Pancreas (tissue), 10 donors: Measurements from ENCODE around the gene OGA. TPM values are rescaled to one million over a fixed set of nuclear protein-coding genes. Genes with fewer than 3 reads are reported as not detected.

Experiments
- ATAC-seq, 4 donors: fragments of 200-7000 bp; cut with Tn5 transposase; one replicate each; pipeline versions ENCODE4 v1.8.0 to v1.9.1; 2020; ENCODE audit warnings: mild to moderate bottlenecking in 4 of 4, moderate library complexity in 4 of 4
- DNase-seq, 6 donors: peaks; one replicate each; pipeline ENCODE4 v3.0.0-alpha.2; 2020
- FAIRE-seq: peaks from 2 replicates; lab custom pipeline; 2012; peaks lifted over from hg19 to GRCh38; lab: Jason Lieb, UNC
- H3K27ac ChIP-seq, 4 donors: fragments of 200-600 bp; sonication (generic); 1 replicate in 3 of 4; 2 replicates in 1 of 4; pipeline versions ENCODE4 v1.5.0 to v1.8.0; 2020
- H3K27me3 ChIP-seq, 4 donors: fragments of 200-600 bp; one replicate each; pipeline ENCODE4 v1.8.0; 2021
- H3K36me3 ChIP-seq, 3 donors: fragments of 200-600 bp; sonication (generic) in 1 of 3; one replicate each; pipeline versions ENCODE4 v1.5.0 to v1.8.0; 2020 to 2021
- H3K4me1 ChIP-seq, 3 donors: fragments of 200-600 bp; one replicate each; pipeline ENCODE4 v1.8.0; 2021
- H3K4me3 ChIP-seq, 4 donors: fragments of 200-600 bp; sonication (generic) in 2 of 4; one replicate each; pipeline versions ENCODE4 v1.5.0 to v1.8.0; 2020 to 2021
- H3K9me3 ChIP-seq, 4 donors: fragments of 200-600 bp; one replicate each; pipeline ENCODE4 v1.8.0; 2021
- WGBS, 2 donors: extraction: QIAGEN DNeasy Blood & Tissue Kit; methylation state at CpG; one replicate each; pipeline ENCODE4 v1.1.7; 2013; 5-methylcytosine and 5-hydroxymethylcytosine counted together
- intact Hi-C, 3 donors: fragments of 100-400 bp; cut with DNase I; formaldehyde crosslinking; loops; one replicate each; pipeline versions ENCODE4 v1.11.1 to v1.14.2; 2022
- polyA plus RNA-seq, 2 donors: library from polyadenylated mRNA; stranded (reverse); fragments of 200-250 nt; gene quantifications; one replicate each; pipeline ENCODE4 v1.2.3, GENCODE V29; 2013
- total RNA-seq, 6 donors: library from RNA; stranded (reverse); fragmentation: NEBNext Ultra II Directional in 4 of 6; extraction: Animal tissue kit (Norgen Biotek cat#: 25700) in 4 of 6; gene quantifications; one replicate each; pipeline versions ENCODE4 v1.2.1 to v1.2.4, GENCODE V29; 2021 to 2023
- TF ChIP-seq, protein P1 (sequence below), 4 donors: fragments of 200-600 bp; sonication (generic) in 3 of 4; IDR thresholded peaks; one replicate each; pipeline versions ENCODE4 v1.5.0 to v1.8.0; 2021; ENCODE audit warnings: antibody characterized with exemption in 4 of 4
- donor health status: healthy with polysubstance abuse.
- donor health status: DM: no; HTN: no; CAD: no; lungs with moderate emphysema.
- donor health status: DM: no; HTN: no; CAD: no.
- donor health status: control.
- donor health status: control.
- donor health status: Bipolar disorder and iron deficiency.
- donor health status: DM: yes; HTN: yes; CAD: no.
- donor health status: DM: no; HTN: no; CAD: no.
- donor health status: DM: no; HTN: no; CAD: no.
- donor health status: DM: yes; HTN: yes; CAD: no.

Gene OGA
- total and polyA plus RNA-seq, 8 donors, result 29.3 to 57.3 (median 32.2) TPM

DNA sequence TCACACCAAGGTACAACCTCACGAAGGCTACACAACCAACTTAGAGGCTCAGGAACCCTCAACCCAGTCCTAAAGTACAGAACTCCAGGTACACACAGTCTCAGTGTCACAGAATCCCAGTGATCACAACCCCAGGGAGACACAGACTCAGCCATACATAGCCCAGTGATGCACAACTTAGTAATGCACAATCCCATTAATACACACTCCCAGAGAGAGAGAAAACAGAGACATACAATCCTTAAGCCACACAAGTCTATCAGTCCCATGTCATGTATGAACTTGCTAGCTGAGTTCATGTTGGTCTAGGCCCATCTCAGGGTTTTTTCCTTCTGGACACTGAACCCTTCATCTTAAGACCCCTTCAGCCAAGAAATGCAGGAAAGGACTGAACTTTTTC is 20.8 kb upstream of the OGA start:
- Histone ChIP-seq H3K36me3 (no peaks in the 10 kb centered on the region), H3K4me3 (no peak overlapping the region), H3K9me3 (no peaks in the 10 kb centered on the region), H3K27me3 (no peaks in the 10 kb centered on the region), H3K27ac (no peak overlapping the region), H3K4me1 (peaks cover 0 to 3% (median 0%) of the 10 kb centered on the region in 3 donors)
- DNase-seq (no peak), ATAC-seq (no peak), FAIRE-seq (no peak)
- TF ChIP-seq, protein P1, sequence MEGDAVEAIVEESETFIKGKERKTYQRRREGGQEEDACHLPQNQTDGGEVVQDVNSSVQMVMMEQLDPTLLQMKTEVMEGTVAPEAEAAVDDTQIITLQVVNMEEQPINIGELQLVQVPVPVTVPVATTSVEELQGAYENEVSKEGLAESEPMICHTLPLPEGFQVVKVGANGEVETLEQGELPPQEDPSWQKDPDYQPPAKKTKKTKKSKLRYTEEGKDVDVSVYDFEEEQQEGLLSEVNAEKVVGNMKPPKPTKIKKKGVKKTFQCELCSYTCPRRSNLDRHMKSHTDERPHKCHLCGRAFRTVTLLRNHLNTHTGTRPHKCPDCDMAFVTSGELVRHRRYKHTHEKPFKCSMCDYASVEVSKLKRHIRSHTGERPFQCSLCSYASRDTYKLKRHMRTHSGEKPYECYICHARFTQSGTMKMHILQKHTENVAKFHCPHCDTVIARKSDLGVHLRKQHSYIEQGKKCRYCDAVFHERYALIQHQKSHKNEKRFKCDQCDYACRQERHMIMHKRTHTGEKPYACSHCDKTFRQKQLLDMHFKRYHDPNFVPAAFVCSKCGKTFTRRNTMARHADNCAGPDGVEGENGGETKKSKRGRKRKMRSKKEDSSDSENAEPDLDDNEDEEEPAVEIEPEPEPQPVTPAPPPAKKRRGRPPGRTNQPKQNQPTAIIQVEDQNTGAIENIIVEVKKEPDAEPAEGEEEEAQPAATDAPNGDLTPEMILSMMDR (IDR thresholded peaks at IDR 0.05), result no peak
- intact Hi-C loops, result loop anchor here in 1 of 3 donors (10.0 kb wide), 1 partner anchor 176 kb away; no protein-coding TSS in a partner anchor
- WGBS, 2 donors, result 90 to 100% methylated on average over 1 of the region's 1 CpG

DNA sequence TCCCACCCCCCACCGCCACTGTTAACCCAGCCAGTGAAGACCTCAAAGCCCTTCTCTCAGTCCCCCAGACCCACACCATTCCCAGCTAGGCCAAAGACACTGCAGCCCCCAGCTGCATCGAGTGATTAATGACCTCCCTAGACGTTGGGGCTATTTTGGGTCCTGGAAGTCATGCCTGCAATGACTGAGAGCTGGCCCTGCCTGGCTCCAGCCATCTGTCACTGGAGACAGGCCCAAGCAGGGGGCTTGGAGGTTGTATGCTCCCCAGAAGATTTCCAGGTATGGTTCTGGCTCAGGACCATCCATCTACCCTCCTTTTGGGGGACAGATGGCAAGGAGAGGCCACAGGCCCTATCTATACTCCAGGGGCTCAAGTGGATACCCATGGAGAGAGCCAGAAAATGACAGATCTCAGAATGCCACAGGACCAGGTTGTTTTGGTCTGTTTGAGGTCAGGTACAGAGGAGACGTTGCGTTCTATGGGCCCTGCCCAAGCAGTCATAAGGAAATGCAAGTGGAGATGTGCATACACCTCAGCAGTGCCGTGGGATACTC is 20.2 kb upstream of the OGA start:
- no peak overlapping the region for H3K4me3 ChIP-seq
- ATAC-seq (no peak), DNase-seq (no peak), FAIRE-seq (no peak)
- intact Hi-C loops, result loop anchor here in 1 of 3 donors (10.0 kb wide), 1 partner anchor 176 kb away; no protein-coding TSS in a partner anchor
- no peaks in the 10 kb centered on the region for H3K36me3 ChIP-seq
- peaks cover 0 to 3% (median 0%) of the 10 kb centered on the region in 3 donors for H3K4me1 ChIP-seq
- TF ChIP-seq, protein P1 (IDR thresholded peaks at IDR 0.05), result no peak
- WGBS, 2 donors, result 80 to 87% methylated on average over 6 of the region's 6 CpGs
- no peak overlapping the region for H3K27ac ChIP-seq
- no peaks in the 10 kb centered on the region for H3K27me3 ChIP-seq
- no peaks in the 10 kb centered on the region for H3K9me3 ChIP-seq

DNA sequence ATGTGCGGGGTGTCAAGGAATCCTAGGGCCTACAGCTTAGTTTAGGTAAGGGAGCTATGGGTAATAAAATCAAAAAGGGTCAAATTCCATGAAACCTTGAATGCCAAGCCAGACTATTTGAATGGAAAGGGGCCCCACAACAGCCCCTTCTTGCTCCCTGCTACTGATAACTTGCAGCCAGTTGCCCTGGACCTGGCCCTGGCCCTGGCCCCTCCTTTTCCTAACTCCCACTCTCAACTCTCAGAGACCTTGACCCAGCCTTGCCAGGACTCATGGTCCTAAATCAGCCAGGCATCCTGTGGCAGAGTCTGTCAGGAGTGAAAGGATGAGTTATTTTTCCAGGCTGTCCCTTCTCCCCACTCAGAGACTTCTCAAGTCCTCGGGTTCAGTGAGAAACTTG is 19.5 kb upstream of the OGA start:
- H3K4me1 ChIP-seq, result peaks cover 0 to 3% (median 0%) of the 10 kb centered on the region in 3 donors
- FAIRE-seq (no peak), ATAC-seq (no peak), DNase-seq (no peak)
- no peaks in the 10 kb centered on the region for H3K36me3 ChIP-seq
- 80 to 89% methylated on average over 2 of the region's 2 CpGs for WGBS, 2 donors
- H3K9me3 ChIP-seq, result no peaks in the 10 kb centered on the region
- H3K4me3 ChIP-seq, result no peak overlapping the region
- TF ChIP-seq, protein P1 (IDR thresholded peaks at IDR 0.05), result no peak
- H3K27ac ChIP-seq, result no peak overlapping the region
- no peaks in the 10 kb centered on the region for H3K27me3 ChIP-seq
- intact Hi-C loops, result loop anchor here in 1 of 3 donors (10.0 kb wide), 1 partner anchor 177 kb away; no protein-coding TSS in a partner anchor

DNA sequence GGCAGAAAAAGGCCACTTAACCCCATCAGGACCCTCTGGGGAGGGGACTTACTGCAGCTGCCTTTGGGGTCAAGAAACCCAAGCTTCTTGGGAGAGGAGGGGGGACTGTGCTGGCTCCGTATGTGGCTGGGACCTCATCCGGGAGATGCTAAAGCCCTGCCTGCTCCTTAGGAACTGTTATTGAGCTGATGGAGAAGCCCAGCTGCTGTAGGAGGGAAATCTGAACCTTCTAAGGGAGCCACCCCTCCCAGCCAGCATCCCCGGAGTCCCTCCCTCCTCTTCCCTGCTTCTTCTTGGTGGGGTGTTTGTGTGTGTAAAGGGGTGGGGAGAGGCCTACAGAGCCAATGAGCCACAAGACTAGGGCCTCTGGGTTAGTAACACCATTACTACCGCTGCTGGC is 17.1 kb upstream of the OGA start:
- Histone ChIP-seq H3K4me1 (peaks cover 0 to 8% (median 0%) of the 10 kb centered on the region in 3 donors), H3K36me3 (no peaks in the 10 kb centered on the region), H3K27ac (no peak overlapping the region), H3K4me3 (no peak overlapping the region), H3K27me3 (no peaks in the 10 kb centered on the region), H3K9me3 (no peaks in the 10 kb centered on the region)
- intact Hi-C loops, result loop anchor here in 1 of 3 donors (10.0 kb wide), 1 partner anchor 179 kb away; no protein-coding TSS in a partner anchor
- DNase-seq (no peak), ATAC-seq (no peak), FAIRE-seq (no peak)
- TF ChIP-seq, protein P1 (IDR thresholded peaks at IDR 0.05), result no peak
- 86 to 91% methylated on average over 4 of the region's 4 CpGs for WGBS, 2 donors

DNA sequence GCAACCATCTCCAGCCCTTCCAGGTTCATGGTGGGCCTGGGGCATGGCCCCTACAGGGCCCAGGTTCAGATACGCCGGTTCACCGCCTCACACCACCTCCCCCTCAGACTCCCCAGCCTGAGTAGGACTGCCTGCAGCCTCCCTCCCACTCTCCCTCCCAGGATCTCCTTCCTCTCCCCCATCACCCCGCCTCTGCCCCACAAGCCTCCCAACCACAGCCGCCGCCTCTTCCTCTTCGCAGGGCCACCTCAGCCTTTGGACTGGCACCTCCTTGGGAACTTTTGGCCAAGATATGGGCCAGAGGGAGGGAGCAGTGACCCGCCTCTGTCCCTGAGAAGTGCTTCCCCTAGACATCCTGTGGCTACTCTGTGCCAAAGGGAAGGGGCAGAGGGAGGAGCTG is 16.1 kb upstream of the OGA start:
- DNase-seq (no peak), FAIRE-seq (no peak), ATAC-seq (no peak)
- Histone ChIP-seq H3K9me3 (no peaks in the 10 kb centered on the region), H3K4me3 (no peak overlapping the region), H3K4me1 (peaks cover 0 to 8% (median 0%) of the 10 kb centered on the region in 3 donors), H3K27ac (no peak overlapping the region), H3K36me3 (no peaks in the 10 kb centered on the region), H3K27me3 (no peaks in the 10 kb centered on the region)
- TF ChIP-seq, protein P1 (IDR thresholded peaks at IDR 0.05), result no peak
- WGBS, 2 donors, result 82 to 93% methylated on average over 8 of the region's 8 CpGs
- intact Hi-C loops, result loop anchor here in 1 of 3 donors (10.0 kb wide), 1 partner anchor 180 kb away; no protein-coding TSS in a partner anchor
